Activated T-cell treated with anti-CD3 and anti-CD28 coated beads, Interleukin-2, amount 50 U/mL, for 24 hours (primary cell): ENCODE results near the gene HSD17B11.
"Not testable (repeated sequence)": the region's sequence is repeated elsewhere in the genome, so short reads cannot be mapped to it uniquely, and the experiment has no call there.

ENCODE experiments used
- DNase-seq: peaks from one replicate; pipeline ENCODE4 v3.0.0-alpha.2; 2020
- H3K27ac Mint-ChIP-seq: 2 replicates; pipeline ENCODE4 v1.8.0; 2020; ENCODE audit warnings: mild to moderate bottlenecking, mixed read lengths
- H3K27me3 Mint-ChIP-seq: 2 replicates; pipeline ENCODE4 v1.8.0; 2020; ENCODE audit warnings: mixed read lengths
- H3K36me3 Mint-ChIP-seq: 2 replicates; pipeline ENCODE4 v1.8.0; 2020; ENCODE audit warnings: low read depth, mixed read lengths
- H3K4me1 Mint-ChIP-seq: 2 replicates; pipeline ENCODE4 v1.8.0; 2020; ENCODE audit warnings: low read depth, mixed read lengths
- H3K4me3 Mint-ChIP-seq: 2 replicates; pipeline ENCODE4 v1.8.0; 2020; ENCODE audit warnings: mild to moderate bottlenecking, moderate library complexity, mixed read lengths
- H3K9me3 Mint-ChIP-seq: 2 replicates; pipeline ENCODE4 v1.8.0; 2020; ENCODE audit warnings: mixed read lengths

The HSD17B11 gene

DNA sequence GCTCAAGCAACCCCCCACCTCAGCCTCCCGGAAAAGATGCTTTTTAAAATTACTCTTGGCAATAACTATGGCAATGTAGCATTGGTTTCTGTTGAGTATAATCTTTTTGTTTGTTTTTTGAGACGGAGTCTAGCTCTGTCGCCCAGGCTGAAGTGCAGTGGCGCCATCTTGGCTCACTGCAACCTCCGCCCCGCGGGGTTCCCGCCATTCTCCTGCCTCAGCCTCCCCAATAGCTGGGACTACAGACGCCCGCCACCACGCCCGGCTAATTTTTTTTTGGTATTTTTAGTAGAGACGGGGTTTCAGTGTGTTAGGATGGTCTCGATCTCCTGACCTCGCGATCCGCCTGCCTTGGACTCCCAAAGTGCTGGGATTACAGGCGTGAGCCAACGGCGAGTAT, 933 bp downstream of the HSD17B11 start:
- not testable (repeated sequence) for H3K27me3 Mint-ChIP-seq, H3K9me3 Mint-ChIP-seq, DNase-seq
- peak overlapping the region; percentile 92 for H3K27ac Mint-ChIP-seq
- H3K4me3 Mint-ChIP-seq = peak overlapping the region; percentile 89
- H3K36me3 Mint-ChIP-seq = peaks cover 18% of the 10 kb centered on the region
- H3K4me1 Mint-ChIP-seq = peaks cover 51% of the 10 kb centered on the region

DNA sequence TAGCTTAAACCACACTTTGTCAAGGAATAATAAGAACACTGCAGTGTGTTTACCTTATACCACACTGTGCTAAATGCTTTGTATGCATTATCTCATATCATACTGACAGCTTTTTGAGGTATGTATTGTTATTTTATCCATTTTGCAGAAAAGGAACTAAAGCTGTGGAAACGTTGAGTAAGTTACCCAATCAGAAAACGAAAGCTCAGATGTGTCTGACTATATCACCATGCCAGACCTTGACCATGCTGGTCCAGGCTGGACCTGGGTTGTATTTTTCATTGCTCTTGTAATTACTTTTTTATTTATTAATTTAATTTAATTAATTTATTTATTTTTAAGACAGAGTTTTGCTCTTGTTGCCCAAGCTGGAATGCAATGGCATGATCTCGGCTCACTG, 2.1 kb downstream of the HSD17B11 start:
- DNase-seq = no peak
- peaks cover 23% of the 10 kb centered on the region for H3K36me3 Mint-ChIP-seq
- H3K27ac Mint-ChIP-seq = peak overlapping the region; percentile 92
- no peaks in the 10 kb centered on the region for H3K9me3 Mint-ChIP-seq
- peaks cover 45% of the 10 kb centered on the region for H3K4me1 Mint-ChIP-seq
- H3K4me3 Mint-ChIP-seq = peak overlapping the region; percentile 89
- H3K27me3 Mint-ChIP-seq = no peaks in the 10 kb centered on the region

DNA sequence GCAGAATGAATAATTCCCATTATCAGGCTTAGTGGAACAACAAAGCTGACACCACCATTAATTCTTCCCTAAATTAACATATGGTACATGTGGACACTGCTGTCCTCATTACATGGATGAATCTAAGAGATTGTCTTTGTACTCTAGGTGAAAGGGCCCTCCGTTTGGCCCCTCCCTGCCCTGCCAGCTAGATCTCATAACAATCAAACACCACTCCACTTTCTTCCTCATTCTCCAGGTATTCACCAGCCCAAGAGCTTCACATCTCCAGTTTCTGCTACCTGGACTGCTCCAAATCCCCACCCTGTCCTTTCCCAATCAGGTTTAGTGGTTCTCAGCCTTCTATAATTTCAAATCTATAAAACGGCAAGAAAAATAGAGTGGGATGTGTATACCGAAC, 3.8 kb downstream of the HSD17B11 start:
- H3K4me3 Mint-ChIP-seq = no peak overlapping the region
- H3K27me3 Mint-ChIP-seq = no peaks in the 10 kb centered on the region
- H3K36me3 Mint-ChIP-seq = peaks cover 27% of the 10 kb centered on the region
- H3K4me1 Mint-ChIP-seq = peaks cover 58% of the 10 kb centered on the region
- H3K9me3 Mint-ChIP-seq = no peaks in the 10 kb centered on the region
- no peak for DNase-seq
- H3K27ac Mint-ChIP-seq = no peak overlapping the region

DNA sequence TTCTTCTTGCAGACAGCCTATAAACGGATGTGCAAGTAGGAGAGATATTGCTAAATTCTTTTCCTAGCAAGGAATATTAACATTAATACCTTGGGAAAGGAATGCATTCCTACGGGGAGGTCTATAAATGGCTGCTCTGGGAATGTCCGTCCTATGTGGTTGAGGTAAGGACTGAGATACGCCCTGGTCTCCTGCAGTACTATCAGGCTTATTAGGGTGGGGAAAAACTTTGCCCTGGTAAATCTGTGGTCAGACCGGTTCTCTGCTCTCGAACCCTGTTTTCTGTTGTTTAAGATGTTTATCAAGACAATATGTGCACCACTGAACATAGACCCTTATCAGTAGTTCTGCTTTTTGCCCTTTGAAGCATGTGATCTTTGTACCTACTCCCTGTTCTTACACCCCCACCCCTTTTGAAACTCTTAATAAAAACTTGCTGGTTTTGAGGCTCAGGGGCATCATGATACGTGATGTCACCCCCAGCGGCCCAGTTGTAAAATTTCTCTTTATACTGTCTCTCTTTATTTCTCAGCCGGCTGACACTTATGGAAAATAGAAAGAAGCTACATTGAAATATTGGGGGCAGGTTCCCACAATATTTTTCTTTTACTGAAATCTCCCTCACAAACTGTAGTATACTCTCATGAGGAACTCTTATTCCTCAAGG, 6.4 kb downstream of the HSD17B11 start:
- not testable (repeated sequence) for H3K27ac Mint-ChIP-seq, H3K27me3 Mint-ChIP-seq, H3K9me3 Mint-ChIP-seq, DNase-seq, H3K4me3 Mint-ChIP-seq
- H3K36me3 Mint-ChIP-seq = peaks cover 26% of the 10 kb centered on the region
- peaks cover 46% of the 10 kb centered on the region for H3K4me1 Mint-ChIP-seq

DNA sequence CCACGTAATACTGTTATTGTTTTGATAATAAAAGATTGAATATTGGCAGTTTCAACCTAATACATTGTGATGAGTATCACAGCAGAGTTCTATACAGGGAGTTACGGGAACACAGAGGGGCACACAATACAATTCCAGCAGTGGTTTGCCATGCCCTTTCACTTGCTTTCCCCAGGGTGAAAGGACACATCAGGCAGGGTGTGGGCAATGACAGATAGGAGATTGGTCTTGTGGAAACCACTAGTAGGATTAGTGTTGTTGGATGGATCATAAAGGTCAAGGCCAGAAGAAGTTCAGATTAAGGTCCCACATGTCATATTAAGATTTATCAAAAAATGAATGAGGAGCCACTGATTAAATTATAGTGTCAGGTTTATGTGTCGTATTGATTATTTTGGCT, 8.1 kb downstream of the HSD17B11 start:
- no peak overlapping the region for H3K4me3 Mint-ChIP-seq
- H3K4me1 Mint-ChIP-seq = peaks cover 32% of the 10 kb centered on the region
- no peaks in the 10 kb centered on the region for H3K9me3 Mint-ChIP-seq
- H3K36me3 Mint-ChIP-seq = peaks cover 24% of the 10 kb centered on the region
- peak overlapping the region; percentile 35 for H3K27ac Mint-ChIP-seq
- no peak for DNase-seq
- no peaks in the 10 kb centered on the region for H3K27me3 Mint-ChIP-seq

DNA sequence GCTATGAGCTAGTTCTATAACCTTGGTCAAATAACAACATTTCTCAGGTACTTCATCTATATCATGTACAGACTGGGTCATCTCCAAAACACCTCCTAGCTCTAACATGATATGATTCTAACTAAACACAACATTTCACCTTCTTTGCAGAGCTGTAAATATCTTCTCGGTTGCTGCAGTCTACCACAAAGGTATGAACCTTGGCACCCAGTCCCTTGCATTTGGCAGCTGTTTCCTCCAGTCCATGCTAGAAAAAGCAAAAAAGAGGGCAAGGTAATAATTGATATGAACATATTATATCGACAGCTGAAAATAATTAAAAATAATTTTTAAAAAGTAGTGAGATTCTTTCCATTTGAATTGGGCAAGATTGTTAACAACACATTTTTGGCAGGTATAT, 8.9 kb downstream of the HSD17B11 start:
- Mint-ChIP-seq H3K9me3 (no peaks in the 10 kb centered on the region), H3K4me1 (peaks cover 28% of the 10 kb centered on the region), H3K36me3 (peaks cover 24% of the 10 kb centered on the region), H3K4me3 (no peak overlapping the region), H3K27me3 (no peaks in the 10 kb centered on the region), H3K27ac (no peak overlapping the region)
- no peak for DNase-seq

DNA sequence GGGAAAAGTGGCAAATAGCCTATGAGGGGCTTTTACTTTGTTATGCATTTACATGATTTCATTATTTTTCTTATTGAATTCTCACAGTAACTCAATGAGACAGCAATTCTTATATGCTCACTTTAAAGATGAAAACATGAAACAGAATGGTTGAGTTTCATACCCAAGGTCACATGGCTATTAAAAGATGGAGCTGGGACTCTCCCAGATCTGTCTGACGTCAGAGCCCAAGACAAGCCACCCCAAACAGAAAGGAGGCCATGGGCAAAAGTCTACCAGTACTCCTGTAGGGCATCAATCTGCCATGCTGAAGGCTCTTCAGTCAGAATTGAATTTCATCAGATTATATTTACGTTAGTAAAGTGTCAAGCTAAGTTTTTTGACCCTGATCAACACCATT, 13.2 kb downstream of the HSD17B11 start:
- no peaks in the 10 kb centered on the region for H3K9me3 Mint-ChIP-seq
- no peak overlapping the region for H3K4me3 Mint-ChIP-seq
- DNase-seq = no peak
- peaks cover 6% of the 10 kb centered on the region for H3K4me1 Mint-ChIP-seq
- no peak overlapping the region for H3K27ac Mint-ChIP-seq
- peaks cover 30% of the 10 kb centered on the region for H3K36me3 Mint-ChIP-seq
- H3K27me3 Mint-ChIP-seq = no peaks in the 10 kb centered on the region

DNA sequence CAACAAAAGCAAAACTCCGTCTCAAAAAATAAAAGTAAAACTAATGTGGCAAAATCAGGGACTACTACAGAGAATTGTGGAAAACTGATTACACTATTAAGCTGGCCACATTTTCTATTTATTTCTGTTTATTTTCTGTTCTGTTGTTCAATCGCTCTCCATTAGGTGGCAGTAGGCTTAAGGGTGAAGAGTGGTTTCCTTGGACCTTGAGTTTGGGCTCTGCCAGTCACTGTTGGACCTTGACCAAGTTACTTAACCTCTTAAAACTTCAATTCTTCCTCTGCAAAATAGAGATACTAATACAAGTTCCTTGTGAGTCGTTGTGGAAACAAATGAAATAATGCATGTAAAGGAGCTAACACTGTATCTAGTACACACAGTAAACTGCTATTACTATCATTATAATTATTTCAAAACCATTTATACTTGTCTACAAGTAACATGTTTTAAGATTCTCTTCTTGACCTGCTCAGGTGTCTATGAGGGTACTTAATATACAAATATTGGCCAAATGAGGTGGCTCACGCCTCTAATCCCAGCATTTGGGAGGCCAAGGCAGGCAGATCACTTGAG, 15.2 kb downstream of the HSD17B11 start:
- H3K36me3 Mint-ChIP-seq = peaks cover 34% of the 10 kb centered on the region
- H3K27me3 Mint-ChIP-seq = no peaks in the 10 kb centered on the region
- H3K4me1 Mint-ChIP-seq = peaks cover 4% of the 10 kb centered on the region
- no peaks in the 10 kb centered on the region for H3K9me3 Mint-ChIP-seq
- no peak overlapping the region for H3K4me3 Mint-ChIP-seq
- no peak for DNase-seq
- no peak overlapping the region for H3K27ac Mint-ChIP-seq

DNA sequence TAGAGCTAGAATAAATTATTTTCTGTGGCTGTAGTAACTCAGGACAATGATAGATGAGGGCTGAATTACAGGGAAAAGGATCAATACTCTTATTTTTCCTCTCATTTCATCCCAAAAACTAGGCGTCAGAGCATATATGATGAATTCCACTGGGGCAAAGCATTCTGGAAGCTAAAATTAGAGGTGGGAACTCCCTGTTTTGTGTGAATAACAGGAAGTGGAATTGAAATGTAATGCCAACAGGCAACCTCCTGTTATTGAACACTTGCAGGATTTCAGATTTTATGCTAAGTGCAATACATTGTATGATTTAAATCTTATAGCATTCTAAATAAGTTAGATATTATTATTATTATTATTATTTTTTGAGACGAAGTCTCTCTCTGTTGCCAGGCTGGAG, 20.9 kb downstream of the HSD17B11 start:
- H3K4me1 Mint-ChIP-seq = peaks cover 2% of the 10 kb centered on the region
- no peaks in the 10 kb centered on the region for H3K27me3 Mint-ChIP-seq
- H3K9me3 Mint-ChIP-seq = no peaks in the 10 kb centered on the region
- DNase-seq = no peak
- peaks cover 68% of the 10 kb centered on the region for H3K36me3 Mint-ChIP-seq
- no peak overlapping the region for H3K4me3 Mint-ChIP-seq
- H3K27ac Mint-ChIP-seq = no peak overlapping the region

DNA sequence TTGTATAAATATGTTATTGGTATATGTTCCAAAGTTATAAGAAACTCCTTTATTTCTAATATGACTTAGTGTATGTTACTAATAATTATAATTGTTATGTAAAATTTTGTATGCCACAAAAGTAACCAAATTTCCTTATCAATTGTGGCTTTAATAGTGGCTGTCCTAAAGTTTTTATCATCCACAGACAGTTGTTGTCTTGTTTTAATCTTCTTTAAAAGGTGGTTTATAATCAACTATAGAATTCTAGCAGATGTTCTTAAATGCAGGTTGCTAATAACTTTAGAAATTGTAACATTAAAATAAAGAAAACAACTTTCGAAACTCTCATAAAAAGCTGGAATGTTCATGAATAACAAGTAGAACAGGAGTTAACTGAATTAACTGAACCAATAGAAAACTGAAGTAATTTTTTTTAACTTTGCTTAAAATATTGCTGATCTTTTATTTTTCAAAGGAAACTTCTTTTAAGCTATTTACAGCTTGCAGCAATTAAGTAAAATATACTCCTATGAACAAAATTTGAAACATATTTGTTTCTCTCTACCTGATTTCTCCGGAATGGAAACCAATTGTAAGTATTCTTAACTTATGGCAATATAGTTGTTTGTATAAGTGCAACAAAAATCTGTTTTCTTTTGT, 24.3 kb downstream of the HSD17B11 start:
- H3K27me3 Mint-ChIP-seq = no peaks in the 10 kb centered on the region
- no peak overlapping the region for H3K27ac Mint-ChIP-seq
- peaks cover 72% of the 10 kb centered on the region for H3K36me3 Mint-ChIP-seq
- no peak for DNase-seq
- peaks cover 2% of the 10 kb centered on the region for H3K4me1 Mint-ChIP-seq
- H3K9me3 Mint-ChIP-seq = no peaks in the 10 kb centered on the region
- no peak overlapping the region for H3K4me3 Mint-ChIP-seq

DNA sequence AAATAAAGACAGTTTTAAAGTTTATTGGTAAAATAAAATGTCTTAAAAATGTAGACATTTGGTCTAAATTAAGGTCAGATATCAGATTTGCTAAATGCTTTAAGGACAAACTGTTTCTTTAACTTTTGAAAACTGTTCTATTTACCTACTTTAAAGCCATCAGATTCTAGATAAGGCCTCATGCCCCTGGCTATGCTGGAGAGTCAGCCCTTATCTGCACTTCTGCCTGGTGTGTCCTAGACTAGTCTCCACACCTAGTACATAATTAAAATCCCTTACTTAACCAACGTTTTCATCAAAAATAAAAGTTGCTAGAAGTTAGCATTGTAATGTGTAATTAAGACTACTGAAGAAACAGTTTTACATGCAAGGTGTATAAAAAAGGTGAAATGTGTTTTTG, 25.6 kb downstream of the HSD17B11 start:
- H3K27ac Mint-ChIP-seq = no peak overlapping the region
- peaks cover 2% of the 10 kb centered on the region for H3K4me1 Mint-ChIP-seq
- peaks cover 68% of the 10 kb centered on the region for H3K36me3 Mint-ChIP-seq

DNA sequence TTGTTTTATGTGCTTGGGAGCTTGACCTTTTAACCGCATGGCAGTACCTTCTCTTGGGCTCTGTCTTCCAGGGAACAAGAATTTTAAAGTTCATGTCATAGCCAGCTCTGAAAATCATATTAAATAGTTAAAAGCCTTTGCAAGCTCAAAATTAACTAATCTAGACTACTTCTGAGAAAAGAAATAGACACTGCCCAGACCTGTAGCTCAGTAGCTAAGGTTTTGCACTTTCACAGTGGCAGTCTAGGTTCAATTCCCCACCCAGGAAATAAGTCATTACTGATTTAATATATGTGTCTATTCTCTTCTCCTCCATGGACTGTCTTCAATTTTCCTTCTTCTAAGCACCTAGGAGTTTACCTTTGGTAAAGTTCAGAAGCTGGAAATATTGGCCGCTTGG, 27.4 kb downstream of the HSD17B11 start:
- Mint-ChIP-seq H3K27ac (no peak overlapping the region), H3K4me3 (no peak overlapping the region)

More for the DNA sequence above, 25.6 kb downstream of the HSD17B11 start:
- Mint-ChIP-seq H3K4me3 (no peak overlapping the region), H3K9me3 (no peaks in the 10 kb centered on the region), H3K27me3 (no peaks in the 10 kb centered on the region)
- DNase-seq = no peak

DNA sequence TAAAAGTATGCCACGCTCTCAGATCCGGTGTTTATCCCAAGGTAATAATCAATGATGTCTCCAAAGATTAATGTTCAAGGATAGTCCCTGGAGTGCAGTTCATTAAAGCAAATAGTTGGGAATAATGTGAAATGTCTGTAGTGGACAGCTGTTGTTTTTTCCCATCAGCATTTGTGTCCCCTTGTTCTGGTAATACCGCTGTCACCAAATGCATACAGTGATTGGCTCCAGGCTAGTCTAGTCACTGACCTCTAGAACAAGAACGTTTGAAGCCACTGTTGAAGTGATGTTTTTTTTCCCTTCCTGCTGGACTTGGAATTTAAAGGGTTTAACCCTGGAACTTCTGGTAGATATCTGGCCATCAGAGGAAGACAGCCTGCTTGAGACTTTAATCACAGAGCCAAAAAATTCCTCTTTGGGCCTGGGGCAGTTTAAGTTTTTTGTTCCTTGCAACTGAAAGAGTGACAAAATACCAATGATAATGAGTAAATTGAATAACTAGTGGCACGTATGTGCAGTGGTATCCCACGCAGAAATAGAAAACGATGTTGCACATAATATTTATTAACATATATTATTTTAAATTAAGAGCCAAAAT, 30.6 kb downstream of the HSD17B11 start:
- Mint-ChIP-seq H3K4me1 (no peaks in the 10 kb centered on the region), H3K36me3 (peaks cover 51% of the 10 kb centered on the region)

More for the DNA sequence above, 27.4 kb downstream of the HSD17B11 start:
- H3K9me3 Mint-ChIP-seq = no peaks in the 10 kb centered on the region
- DNase-seq = no peak
- no peaks in the 10 kb centered on the region for H3K27me3 Mint-ChIP-seq
- H3K4me1 Mint-ChIP-seq = no peaks in the 10 kb centered on the region
- H3K36me3 Mint-ChIP-seq = peaks cover 56% of the 10 kb centered on the region

DNA sequence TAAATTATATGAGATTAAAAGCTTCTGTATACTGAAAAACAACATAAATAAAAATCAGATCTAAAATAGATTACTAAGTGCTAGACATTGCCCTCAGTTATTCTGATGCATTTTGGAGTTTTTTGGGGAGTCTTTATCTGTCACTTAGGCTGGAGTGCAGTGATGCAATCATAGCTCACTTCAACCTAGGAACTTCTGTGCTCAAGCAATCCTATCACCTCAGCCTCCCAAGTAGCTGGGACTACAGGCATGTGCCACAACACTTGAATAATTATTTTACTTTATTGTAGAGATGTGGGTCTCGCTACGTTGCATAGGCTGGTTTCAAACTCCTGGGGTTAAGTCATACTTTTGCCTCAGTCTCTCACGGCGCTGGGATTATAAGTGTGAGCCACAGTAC, 31.7 kb downstream of the HSD17B11 start:
- H3K36me3 Mint-ChIP-seq = peaks cover 52% of the 10 kb centered on the region
- DNase-seq = no peak
- no peak overlapping the region for H3K4me3 Mint-ChIP-seq
- no peaks in the 10 kb centered on the region for H3K9me3 Mint-ChIP-seq
- H3K4me1 Mint-ChIP-seq = no peaks in the 10 kb centered on the region
- no peaks in the 10 kb centered on the region for H3K27me3 Mint-ChIP-seq
- no peak overlapping the region for H3K27ac Mint-ChIP-seq

More for the DNA sequence above, 30.6 kb downstream of the HSD17B11 start:
- Mint-ChIP-seq H3K27me3 (no peaks in the 10 kb centered on the region), H3K9me3 (no peaks in the 10 kb centered on the region), H3K27ac (no peak overlapping the region), H3K4me3 (no peak overlapping the region)
- no peak for DNase-seq
